ENCODE data around the gene ATP5F1A. TPM values are rescaled to one million over a fixed set of nuclear protein-coding genes. Genes with fewer than 3 reads are reported as not detected.
A peak's percentile ranks its signal among the peaks of the same experiment; 100 is the strongest.

The ATP5F1A gene
- 1,085 and 1,283 TPM in 2 replicates for total RNA-seq (2012; rRNA removed)
- polyA plus RNA-seq (2012; rRNA removed), result 515 and 543 TPM in 2 replicates
- polyA plus RNA-seq (2012; cell fraction: cytosol; rRNA removed), result 309 and 561 TPM in 2 replicates
- 157 and 333 TPM in 2 replicates for polyA plus RNA-seq (2012; cell fraction: nucleus; rRNA removed; ENCODE audit: low replicate concordance)
- percentile 87 among the genes with signal in this experiment for Bru-seq, nascent RNA
- percentile 94 among the genes with signal in this experiment for BruChase-seq, experiment 1, labeled RNA remaining after a 6-hour chase
- percentile 88 among the genes with signal in this experiment for BruChase-seq, experiment 2, labeled RNA remaining after a 2-hour chase
- long read RNA-seq, full-length matches to known transcripts, result 564 of 617 reads
- long read RNA-seq, partial matches to known transcripts, result 41 of 617 reads
- long read RNA-seq, other reads (novel, unspliced or antisense), result 12 of 617 reads

DNA sequence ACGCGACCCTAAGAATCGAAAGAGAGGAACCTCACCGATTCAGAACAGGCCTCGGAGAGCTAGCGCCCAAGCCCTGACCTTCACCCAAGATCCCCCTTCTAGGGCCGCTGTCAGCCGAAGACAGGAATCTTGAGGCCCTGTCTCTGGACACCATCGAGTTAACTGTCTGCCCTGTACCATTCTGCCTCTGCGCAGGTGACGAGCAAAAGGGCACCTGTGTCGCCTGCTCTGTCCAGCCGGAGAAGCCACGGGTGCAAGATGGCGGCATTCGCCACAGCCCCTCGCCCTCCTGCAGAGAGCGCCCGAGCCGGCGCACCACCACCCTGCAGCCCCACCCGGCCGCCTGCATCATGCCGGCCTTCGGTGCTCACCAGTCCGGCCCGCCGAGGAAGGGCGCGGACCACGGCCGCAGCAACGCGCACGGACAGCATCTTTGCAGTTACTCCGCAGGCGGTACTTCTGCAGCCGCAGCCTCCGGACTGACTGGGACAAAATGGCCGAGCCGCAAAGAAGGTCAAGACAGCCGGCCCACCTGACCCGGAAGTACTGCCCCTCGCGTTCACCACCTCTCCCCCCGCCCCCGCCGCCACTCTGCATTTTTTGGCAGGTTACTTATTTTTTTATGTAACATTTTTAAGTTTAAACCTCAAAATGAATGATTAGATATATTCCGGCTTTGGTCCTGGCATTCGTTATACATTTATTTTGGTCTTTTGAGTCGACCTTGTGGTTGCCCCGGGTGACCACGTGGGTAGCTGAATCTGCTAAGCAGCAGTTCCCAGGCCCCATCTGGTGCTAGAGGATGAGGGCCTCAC is at the start of gene ATP5F1A:
Gene ATP5F1A (minus strand): TSS at position 496 of the 815 bp plus-strand sequence. CDS start 65 bp downstream, at position 431.
- Histone ChIP-seq H2BK20ac (ENCODE audit: low read depth, low read length) (peak within 1 kb of the TSS; percentile 46; the same call in 1 of the 2 replicates), H2BK15ac (ENCODE audit: low read depth, low read length) (peak within 1 kb of the TSS; percentile 40; the same call in 1 of the 3 replicates), H4K8ac (ENCODE audit: low read depth in 2 of 2, low read length in 2 of 2) (peak within 1 kb of the TSS; percentile 98 to 100), H3K18ac (ENCODE audit: low read depth, low read length) (peak within 1 kb of the TSS; percentile 36), H3K9me3 (ENCODE audit: control insufficient read depth, insufficient read depth, low read length) (no peaks in the 10 kb centered on the region), H3K27ac (ENCODE audit: insufficient read depth, low read length) (peak within 1 kb of the TSS; percentile 95), H3K4ac (ENCODE audit: low read depth, low read length) (peak within 1 kb of the TSS; percentile 96), H2AK9ac (replicated peaks; ENCODE audit: low read depth, low read length, poor library complexity) (peak within 1 kb of the TSS; percentile 99), H2AFZ (replicated peaks; ENCODE audit: low read length, poor library complexity) (peak within 1 kb of the TSS; percentile 99), H3K4me2 (ENCODE audit: low read depth, low read length) (peak within 1 kb of the TSS; percentile 94), H2AK5ac (ENCODE audit: low read depth, low read length) (peak within 1 kb of the TSS; percentile 92), H3K23ac (ENCODE audit: low read depth, low read length) (peak within 1 kb of the TSS; percentile 95), H3K9ac (ENCODE audit: low read depth, low read length) (peak within 1 kb of the TSS; percentile 97), H3K79me1 (ENCODE audit: low read depth in 1 of 2, low read length in 2 of 2) (peaks cover 9 to 20% of the 10 kb centered on the region in 2 experiments), H3K4me1 (ENCODE audit: control insufficient read depth, insufficient read depth, low read length) (peaks cover 3% of the 10 kb centered on the region), H4K20me1 (ENCODE audit: insufficient read depth, low read length) (peaks cover 29% of the 10 kb centered on the region), H2BK120ac (ENCODE audit: low read depth, low read length) (peak within 1 kb of the TSS; percentile 89), H3K14ac (replicated peaks; ENCODE audit: low read depth, low read length) (peak within 1 kb of the TSS; percentile 99), H4K5ac (ENCODE audit: low read depth, low read length) (peak within 1 kb of the TSS; percentile 90), H4K91ac (ENCODE audit: insufficient read depth, low read depth, low read length) (peak within 1 kb of the TSS; percentile 96), H3K9me1 (ENCODE audit: insufficient read depth, low read length) (0 out of 2 replicates have a peak, but pooled peaks cover 3% of the 10 kb centered on the region), H3K4me3 (ENCODE audit: insufficient read depth, low read depth, low read length) (peak within 1 kb of the TSS; percentile 91), H2BK5ac (ENCODE audit: low read depth, low read length, poor library complexity, severe bottlenecking) (peak within 1 kb of the TSS; percentile 89), H3K36me3 (ENCODE audit: control insufficient read depth, insufficient read depth, low read length) (peaks cover 13% of the 10 kb centered on the region), H3K27me3 (ENCODE audit: control insufficient read depth, insufficient read depth, low read length) (no peaks in the 10 kb centered on the region), H3K56ac (ENCODE audit: extremely low read depth, insufficient read depth, low read length) (peak within 1 kb of the TSS; percentile 92)
- dilution Hi-C loops (cut with HindIII; ENCODE audit: low sequenced_read_pairs, unreplicated experiment), result no loop called here
- in situ Hi-C loops (cut with MboI; ENCODE audit: low sequenced_read_pairs), result no loop called here
- intact Hi-C loops (cut with micrococcal nuclease), result no loop called here
- DNase-seq (peak; percentile 77), ATAC-seq (ENCODE audit: low read depth) (peak; percentile 92)
- POLR2A ChIA-PET (ENCODE audit: unreplicated experiment), result no interaction called here
- no TSS peak for BruUV-seq (replicated peaks)
- WGBS, 2 experiments (ENCODE audit: extremely low coverage in 2 of 2, insufficient read length in 1 of 2), result 1% methylated on average over 36 of the region's 53 CpGs; no CpG with 5 or more reads in 1 of the 2 experiments
- CTCF ChIA-PET, result no interaction called here
- TF ChIP-seq SMC3 (IDR thresholded peaks at IDR 0.05; ENCODE audit: low read depth, low read length) (no peak), RCOR1 (IDR thresholded peaks at IDR 0.05; ENCODE audit: insufficient replicate concordance, low read length) (no peak), POLR2A (IDR thresholded peaks at IDR 0.05; ENCODE audit: low read depth, low read length) (peak; percentile 83), CEBPB (IDR thresholded peaks at IDR 0.05; ENCODE audit: low read depth, low read length) (no peak), RAD21 (IDR thresholded peaks at IDR 0.05; ENCODE audit: low read length) (no peak), CTCF (conservative IDR thresholded peaks at IDR 0.05; ENCODE audit: low read depth, low read length) (0 out of 2 replicates have a peak, but pooled peaks have one; percentile 5), NFE2L2 (IDR thresholded peaks at IDR 0.05; ENCODE audit: low read depth, low read length) (no peak), RFX5 (IDR thresholded peaks at IDR 0.05; ENCODE audit: low read depth, low read length) (no peak), MAZ (IDR thresholded peaks at IDR 0.05; ENCODE audit: borderline replicate concordance, low read depth, low read length) (peak; percentile 69; the same call in 1 of the 2 replicates), ELK1 (IDR thresholded peaks at IDR 0.05; ENCODE audit: borderline replicate concordance, low read depth, low read length) (no peak), MXI1 (IDR thresholded peaks at IDR 0.05; ENCODE audit: borderline replicate concordance, low read depth, low read length) (peak; percentile 70; the same call in 1 of the 2 replicates)

All from IMR-90 (cell line).